SK-N-MC (cell line): ENCODE measurements around the gene G6PD.

Experiments used
- EZH2 ChIP-seq: fragments of 200-600 bp; sonication (generic); IDR thresholded peaks from one replicate; pipeline ENCODE4 v1.6.1; 2017; ENCODE audit warnings: antibody characterized with exemption
- FOXP2 ChIP-seq: optimal IDR thresholded peaks from 2 replicates; pipeline ENCODE3; 2011; ENCODE audit warnings: mild to moderate bottlenecking, moderate library complexity; ENCODE audit not compliant: insufficient read depth; ENCODE audit errors: extremely low read length, control extremely low read depth

DNA sequence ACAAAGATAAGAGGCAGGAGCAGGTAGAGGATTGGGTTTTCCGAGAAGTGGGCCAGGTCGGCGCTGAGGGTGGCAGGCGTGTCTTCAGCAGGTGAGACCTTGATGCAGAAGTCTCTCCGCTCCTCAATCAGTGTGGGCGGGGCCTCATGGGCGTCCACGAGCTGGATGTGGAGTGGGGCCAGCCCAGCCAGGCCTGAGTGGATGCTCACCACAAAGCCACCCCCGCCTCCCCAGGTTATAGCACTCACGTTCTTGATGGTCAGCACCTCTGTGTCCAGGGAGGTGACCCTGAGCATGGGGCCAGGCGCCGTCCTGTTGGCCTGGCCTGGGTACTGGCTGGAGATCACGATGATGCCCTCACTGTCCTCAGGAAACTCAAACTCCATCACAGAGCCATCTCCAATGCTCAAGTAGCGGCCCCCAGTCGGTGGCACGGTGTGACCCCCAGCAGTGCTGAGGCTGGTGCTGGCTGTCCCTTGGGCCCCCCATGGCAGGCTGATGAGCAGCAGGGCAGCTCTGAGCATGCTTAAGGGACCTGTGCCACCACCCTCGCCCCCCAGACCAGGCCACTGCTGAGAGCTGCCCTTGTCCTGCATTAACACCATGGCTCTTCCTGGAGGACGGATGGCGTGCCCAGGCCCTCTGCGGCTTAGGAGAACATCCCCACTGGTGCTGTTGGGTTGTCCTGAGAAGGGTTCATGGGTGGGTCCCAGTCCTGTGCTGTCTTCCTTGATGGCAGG lies 58.1 kb downstream of the G6PD start:
- no peak for TF ChIP-seq EZH2
- TF ChIP-seq FOXP2, result no peak
